Epithelial cell of esophagus (primary cell): ENCODE data around the gene P3H2.
A peak's percentile ranks its signal among the peaks of the same experiment; 100 is the strongest.

ENCODE experiments used
- DNase-seq: peaks from one replicate; pipeline ENCODE4 v3.0.0; 2010; ENCODE audit warnings: low read depth
- H3K4me3 ChIP-seq: 2 replicates; pipeline ENCODE4 v1.5.1; 2011; ENCODE audit warnings: mild to moderate bottlenecking, low read length, control low read depth
- CTCF ChIP-seq: IDR thresholded peaks from 2 replicates; pipeline ENCODE4 v1.5.1; 2011; ENCODE audit warnings: low read depth, mild to moderate bottlenecking, low read length, control low read depth, inconsistent platforms; ENCODE audit not compliant: insufficient read depth; ENCODE audit errors: missing control alignments

The P3H2 gene

GRCh38 chr3:189942948-189943347 lies 177.7 kb downstream of the P3H2 start:
- no peak for TF ChIP-seq CTCF
- no peak overlapping the region for H3K4me3 ChIP-seq
- no peak for DNase-seq

DNA sequence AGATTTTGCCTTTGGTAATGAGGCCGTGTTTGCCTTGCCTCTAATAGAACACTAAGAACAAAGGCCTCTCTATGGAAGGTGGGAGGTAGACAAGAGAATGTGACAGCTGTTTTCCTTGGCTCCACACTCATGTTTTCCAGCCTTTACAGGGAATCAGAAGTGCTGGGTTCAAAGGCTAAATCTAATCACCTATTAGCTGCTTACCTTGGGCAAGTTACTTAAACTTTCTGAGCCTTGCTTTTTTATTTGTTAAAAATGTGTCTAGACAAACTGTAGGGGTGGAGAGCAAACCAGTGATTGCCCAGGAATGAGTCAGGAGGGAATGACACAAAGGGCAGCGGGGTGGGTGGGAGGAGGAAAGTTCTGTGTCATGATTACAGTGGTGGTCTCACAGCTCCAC lies 179.0 kb downstream of the P3H2 start:
- DNase-seq, result peak; percentile 85
- no peak overlapping the region for H3K4me3 ChIP-seq
- TF ChIP-seq CTCF, result no peak

GRCh38 chr3:189941125-189941524 lies 179.6 kb downstream of the P3H2 start:
- DNase-seq, result no peak
- TF ChIP-seq CTCF, result no peak
- H3K4me3 ChIP-seq, result no peak overlapping the region

GRCh38 chr3:189937302-189938127 lies 183.2 kb downstream of the P3H2 start:
- TF ChIP-seq CTCF, result no peak
- DNase-seq, result peak; percentile 100
- no peak overlapping the region for H3K4me3 ChIP-seq

DNA sequence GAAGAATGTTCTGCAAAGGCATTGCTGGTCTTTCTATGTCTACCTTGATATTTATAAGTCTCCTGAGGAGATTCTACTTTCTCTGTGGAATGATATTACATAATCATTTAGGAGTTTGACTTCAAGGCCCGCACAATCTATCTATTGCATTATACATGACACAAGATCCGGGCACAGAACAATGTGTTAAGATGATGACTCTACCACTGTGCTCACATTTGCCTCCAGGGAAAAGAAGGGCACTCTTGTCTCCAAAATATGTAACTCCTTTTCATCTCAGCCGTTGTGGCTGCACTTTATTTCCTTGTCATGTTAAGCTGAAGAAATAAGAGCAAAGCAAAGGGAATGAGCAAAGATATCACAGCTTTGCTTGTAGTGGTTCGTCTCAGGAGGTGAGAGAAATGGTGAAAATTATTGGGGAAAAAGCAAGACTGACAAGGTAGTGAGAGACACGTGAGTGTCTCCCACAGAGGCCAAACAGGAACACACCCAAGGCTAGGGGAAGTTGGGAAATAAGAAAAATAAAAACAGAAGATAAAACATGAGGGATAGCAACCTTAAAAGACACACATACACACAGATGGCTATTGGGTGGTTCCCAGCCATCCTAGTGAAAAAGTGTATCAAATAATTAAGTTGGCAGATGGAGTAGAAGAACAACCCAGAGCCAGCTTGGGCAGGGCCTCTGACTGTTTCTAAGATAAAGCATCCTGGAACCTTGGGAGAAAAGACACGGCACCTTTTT lies 184.3 kb downstream of the P3H2 start:
- DNase-seq, result peak; percentile 98
- no peak overlapping the region for H3K4me3 ChIP-seq
- TF ChIP-seq CTCF, result no peak

- TF ChIP-seq CTCF, result no peak
- no peak overlapping the region for H3K4me3 ChIP-seq
- peak; percentile 97 for DNase-seq
These were observed 192.5 kb downstream of the P3H2 start for GRCh38 chr3:189927975-189928895.
